ENCODE measurements around the gene TRAPPC5.

DNA sequence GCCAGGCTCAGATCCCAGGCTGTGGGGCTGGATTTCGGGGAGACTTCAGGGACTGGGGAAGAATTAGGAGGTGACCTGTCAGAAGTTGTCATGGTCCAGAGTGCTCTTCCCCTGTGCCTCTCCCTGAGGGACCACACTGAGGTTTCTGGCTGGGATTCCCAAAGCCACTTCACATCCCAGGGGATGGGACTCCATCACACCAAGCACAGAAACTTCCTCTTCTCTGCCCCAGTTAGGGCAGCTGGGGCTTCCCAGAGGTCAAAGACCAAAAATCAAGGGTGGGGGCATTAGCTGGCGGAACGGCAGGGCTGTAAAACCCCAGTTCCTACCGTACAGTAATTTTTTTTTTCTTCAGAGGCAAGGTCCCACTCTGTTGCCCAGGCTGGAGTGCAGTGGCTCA lies 13.9 kb downstream of the TRAPPC5 start:
- TF ChIP-seq, protein P1, sequence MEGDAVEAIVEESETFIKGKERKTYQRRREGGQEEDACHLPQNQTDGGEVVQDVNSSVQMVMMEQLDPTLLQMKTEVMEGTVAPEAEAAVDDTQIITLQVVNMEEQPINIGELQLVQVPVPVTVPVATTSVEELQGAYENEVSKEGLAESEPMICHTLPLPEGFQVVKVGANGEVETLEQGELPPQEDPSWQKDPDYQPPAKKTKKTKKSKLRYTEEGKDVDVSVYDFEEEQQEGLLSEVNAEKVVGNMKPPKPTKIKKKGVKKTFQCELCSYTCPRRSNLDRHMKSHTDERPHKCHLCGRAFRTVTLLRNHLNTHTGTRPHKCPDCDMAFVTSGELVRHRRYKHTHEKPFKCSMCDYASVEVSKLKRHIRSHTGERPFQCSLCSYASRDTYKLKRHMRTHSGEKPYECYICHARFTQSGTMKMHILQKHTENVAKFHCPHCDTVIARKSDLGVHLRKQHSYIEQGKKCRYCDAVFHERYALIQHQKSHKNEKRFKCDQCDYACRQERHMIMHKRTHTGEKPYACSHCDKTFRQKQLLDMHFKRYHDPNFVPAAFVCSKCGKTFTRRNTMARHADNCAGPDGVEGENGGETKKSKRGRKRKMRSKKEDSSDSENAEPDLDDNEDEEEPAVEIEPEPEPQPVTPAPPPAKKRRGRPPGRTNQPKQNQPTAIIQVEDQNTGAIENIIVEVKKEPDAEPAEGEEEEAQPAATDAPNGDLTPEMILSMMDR (conservative IDR thresholded peaks at IDR 0.05; ENCODE audit: low read length): no peak
- TF ChIP-seq EZH2phosphoT487 (IDR thresholded peaks at IDR 0.05; ENCODE audit: borderline replicate concordance, low read depth, low read length): no peak
